ENCODE measurements around the gene LEF1. TPM values are rescaled to one million over a fixed set of nuclear protein-coding genes. Genes with fewer than 3 reads are reported as not detected.
A peak's percentile ranks its signal among the peaks of the same experiment; 100 is the strongest.

LEF1 gene
- total and polyA plus RNA-seq, 9 of the 15 experiments (the other 6 are each of a cell fraction or from before 2014, with no cell fraction given) = 15.1 to 81.1 (median 29.7) TPM

- no peak for TF ChIP-seq GMEB1 (CRISPR knock-in tag; IDR thresholded peaks at IDR 0.05)
- no peak for TF ChIP-seq TCF15 (CRISPR knock-in tag; IDR thresholded peaks at IDR 0.05)
- TF ChIP-seq SMAD1 (IDR thresholded peaks at IDR 0.05; ENCODE audit: low read depth, low read length, partially characterized antibody) = no peak
Measured at GRCh38 chr4:108173599-108174057, 4.9 kb upstream of the LEF1 start (continued).

- in situ Hi-C loops (cut with MboI) = no loop called here
- POLR2A ChIA-PET = interaction anchor here (0.5 to 1.6 kb wide), 3 partner anchors 14 to 206 kb away, joined by 4 to 5 read pairs (median 4); no protein-coding TSS in a partner anchor
- Histone ChIP-seq H3K9me1 (ENCODE audit: control insufficient read depth, insufficient read depth, low read length) (no peaks in the 10 kb centered on the region), H2AFZ (ENCODE audit: low read depth, low read length) (peak overlapping the region; percentile 98), H3K4me3 (peak overlapping the region; percentile 40), H3K9me3 (replicated peaks; ENCODE audit: control insufficient read depth, insufficient read depth, low read depth, low read length) (no peaks in the 10 kb centered on the region), H3K27me3 (ENCODE audit: control insufficient read depth in 2 of 2, insufficient read depth in 2 of 2, low read length in 2 of 2) (no peaks in the 10 kb centered on the region), H3K9ac (ENCODE audit: insufficient read depth in 1 of 2, low read depth in 2 of 2, low read length in 2 of 2) (peak overlapping the region; percentile 82 to 88), H4K20me1 (replicated peaks; ENCODE audit: control insufficient read depth, insufficient read depth, low read length) (no peaks in the 10 kb centered on the region), H3K27ac (ENCODE audit: extremely low read depth, low read depth, low read length) (peak overlapping the region; percentile 67), H3K79me2 (ENCODE audit: control insufficient read depth, insufficient read depth, low read length) (peaks cover 3% of the 10 kb centered on the region; the same call in 1 of the 3 replicates), H3K4me1 (replicated peaks in 1 of 2; ENCODE audit: control insufficient read depth in 2 of 2, insufficient read depth in 2 of 2, low read length in 2 of 2) (peaks cover 2 to 32% of the 10 kb centered on the region in 2 experiments; a peak in 4 of 5 replicates), H3K4me2 (ENCODE audit: insufficient read depth, low read length) (peak overlapping the region; percentile 70), H3K36me3 (ENCODE audit: control insufficient read depth, insufficient read depth, low read length) (no peaks in the 10 kb centered on the region; the same call in 2 of the 3 replicates)
- WGBS (ENCODE audit: insufficient coverage, low coverage, missing lambda C conversion rate) = 14% methylated on average over 59 of the region's 77 CpGs
- peak; percentile 70 for FAIRE-seq
- BruUV-seq (replicated peaks) = no TSS peak
- ATAC-seq = peak; percentile 80
- CTCF ChIA-PET (ENCODE audit: low intra/inter-chr PET ratio) = interaction anchor here (0.6 kb wide), 1 partner anchor 142 kb away, joined by 4 read pairs; no protein-coding TSS in a partner anchor
- intact Hi-C loops (cut with micrococcal nuclease) = no loop called here
- DNase-seq (ENCODE audit: extremely low read depth in 1 of 4, low spot score in 3 of 4) = peak; percentile 84 to 88 (median 86)
- 0 out of 2 replicates have a peak, but pooled peaks have one; percentile 22 for TF ChIP-seq ARID4B (CRISPR knock-in tag; IDR thresholded peaks at IDR 0.05)
- TF ChIP-seq RERE (CRISPR knock-in tag; IDR thresholded peaks at IDR 0.05; ENCODE audit: borderline replicate concordance) = no peak
Measured at GRCh38 chr4:108172753-108173598, 4.2 kb upstream of the LEF1 start.

All from K562 (cell line).